ENCODE measurements around the gene SPATS2L.

Gene SPATS2L

DNA sequence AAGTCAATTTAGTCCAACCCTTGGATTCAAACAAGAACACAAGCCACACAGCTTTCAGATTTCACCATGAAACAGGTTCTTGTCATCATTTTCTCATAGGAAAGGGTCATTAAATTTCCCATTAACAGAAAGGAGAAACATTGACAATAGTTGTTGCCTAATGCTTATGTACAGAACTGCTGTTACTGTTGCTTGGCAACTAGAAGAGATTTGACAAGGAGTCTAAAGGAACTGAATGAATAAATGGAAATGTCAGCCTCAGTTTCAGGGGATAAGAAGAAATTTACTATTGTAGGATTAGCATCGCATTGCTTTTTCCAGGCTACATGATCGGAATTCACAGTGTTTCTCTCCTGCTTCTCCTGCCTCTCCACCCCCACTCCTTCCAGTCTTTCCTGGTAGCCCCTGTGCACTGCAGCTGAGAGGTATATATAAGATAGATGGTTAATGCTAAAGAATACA is 90.3 kb downstream of the SPATS2L start:
- DNase-seq (ENCODE audit: insufficient read length, low spot score) (no peak), FAIRE-seq (peak; percentile 27)
- TF ChIP-seq POLR2A (IDR thresholded peaks at IDR 0.05; ENCODE audit: low read depth, low read length) = no peak

DNA sequence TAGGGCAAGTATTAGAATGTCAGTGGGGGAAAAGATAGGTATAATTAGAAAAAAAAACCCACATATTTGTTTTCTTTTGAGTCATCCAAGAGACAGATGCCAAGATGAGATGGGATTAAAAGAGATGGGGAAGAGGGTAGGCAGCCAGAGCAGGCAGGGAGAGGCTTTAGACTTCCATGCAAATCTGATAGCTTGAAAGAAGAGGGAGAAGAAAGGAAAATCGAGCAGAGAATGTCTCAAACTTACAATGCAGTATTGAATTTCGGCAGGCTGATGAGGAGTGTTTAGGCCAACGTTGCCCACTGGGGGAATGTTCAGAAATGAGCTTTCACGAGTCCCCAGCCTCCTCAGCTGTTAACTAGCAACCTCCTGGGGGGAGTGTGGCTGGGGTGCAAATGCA is 91.3 kb downstream of the SPATS2L start:
- peak; percentile 78 for FAIRE-seq
- no peak for TF ChIP-seq POLR2A (IDR thresholded peaks at IDR 0.05; ENCODE audit: low read depth, low read length)

DNA sequence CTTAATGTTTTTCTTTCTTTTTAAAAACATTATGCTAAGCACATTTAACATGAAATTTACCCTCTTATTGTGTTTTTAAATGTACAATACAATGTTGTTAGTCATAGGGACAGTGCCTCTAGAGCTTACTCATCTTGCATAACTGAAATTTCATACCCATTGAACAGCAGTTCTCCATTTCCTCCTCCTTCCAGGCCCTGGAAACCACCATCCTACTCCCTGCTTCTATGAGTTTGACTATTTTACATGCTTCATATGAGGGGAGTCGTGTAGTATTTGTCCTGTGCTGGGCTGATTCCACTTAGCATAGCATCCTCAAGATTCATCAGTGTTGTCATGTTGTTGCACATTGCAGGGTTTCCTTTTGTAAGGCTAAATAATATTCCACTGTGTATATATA is 92.6 kb downstream of the SPATS2L start:
- DNase-seq (ENCODE audit: insufficient read length, low spot score) (no peak), FAIRE-seq (peak; percentile 78)
- no peak for TF ChIP-seq POLR2A (IDR thresholded peaks at IDR 0.05; ENCODE audit: low read depth, low read length)

More for the DNA sequence above, 91.3 kb downstream of the SPATS2L start:
- DNase-seq (ENCODE audit: insufficient read length, low spot score) = no peak

DNA sequence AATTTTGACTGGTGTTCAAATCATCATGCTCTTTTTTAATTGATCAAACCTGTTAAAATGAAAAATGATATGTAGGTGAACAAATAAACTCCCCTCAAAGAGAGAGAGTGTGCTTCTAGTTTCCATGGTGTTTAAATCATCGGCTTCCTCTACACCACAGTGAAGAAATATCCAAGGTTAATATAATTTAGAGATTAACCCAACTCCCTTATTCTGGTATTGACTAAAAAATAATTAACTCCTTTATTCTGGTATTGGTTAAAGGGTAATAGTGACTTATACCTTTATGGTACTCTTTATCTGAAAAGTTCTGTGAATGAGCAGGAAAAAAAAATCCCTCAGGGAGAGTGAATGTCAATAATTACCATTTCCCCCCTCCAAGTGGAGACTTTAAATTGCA is 93.1 kb downstream of the SPATS2L start:
- TF ChIP-seq POLR2A (IDR thresholded peaks at IDR 0.05; ENCODE audit: low read depth, low read length) = no peak
- FAIRE-seq = no peak

DNA sequence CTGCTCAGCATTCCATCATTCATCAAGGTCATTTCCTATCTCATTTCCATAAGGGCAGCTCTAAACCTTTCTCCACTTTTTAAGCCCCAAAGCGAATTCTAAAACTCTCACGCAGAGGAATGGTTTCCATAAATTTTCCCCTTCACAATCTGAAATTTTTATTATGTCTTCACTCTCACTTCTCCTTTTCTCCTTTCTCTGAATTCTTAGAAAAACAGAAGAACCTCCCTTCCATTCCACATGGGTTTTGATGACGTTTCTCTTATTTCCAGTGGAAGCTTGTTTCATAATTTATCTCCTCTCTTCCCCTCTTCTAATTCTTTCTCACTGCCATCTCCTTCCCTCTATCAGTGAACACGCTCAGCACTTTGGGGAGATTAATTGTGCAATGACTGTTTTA is 97.3 kb downstream of the SPATS2L start:
- no peak for FAIRE-seq
- DNase-seq (ENCODE audit: insufficient read length, low spot score) = no peak
- TF ChIP-seq POLR2A (IDR thresholded peaks at IDR 0.05; ENCODE audit: low read depth, low read length) = no peak

More for the DNA sequence above, 93.1 kb downstream of the SPATS2L start:
- no peak for DNase-seq (ENCODE audit: insufficient read length, low spot score)

DNA sequence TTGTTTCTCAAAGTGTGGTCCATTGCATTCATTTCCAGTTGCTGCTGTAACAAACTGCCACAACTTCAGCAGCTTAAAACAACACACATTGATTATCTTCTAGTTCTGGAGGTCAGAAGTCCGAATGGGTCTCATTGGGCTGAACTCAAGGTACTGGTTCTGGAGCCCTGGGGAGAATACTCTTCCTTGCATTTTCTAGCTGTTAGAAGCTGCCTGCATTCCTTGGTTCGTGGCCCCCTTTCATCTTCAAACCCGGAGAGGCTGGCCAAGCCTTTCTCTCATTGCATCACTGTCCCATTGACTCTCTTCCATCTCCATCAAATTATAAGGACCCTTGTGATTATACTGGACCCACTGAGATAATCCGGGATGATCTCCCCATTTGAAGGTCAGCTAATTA is 98.1 kb downstream of the SPATS2L start:
- FAIRE-seq (no peak), DNase-seq (ENCODE audit: insufficient read length, low spot score) (no peak)
- TF ChIP-seq POLR2A (IDR thresholded peaks at IDR 0.05; ENCODE audit: low read depth, low read length) = no peak

DNA sequence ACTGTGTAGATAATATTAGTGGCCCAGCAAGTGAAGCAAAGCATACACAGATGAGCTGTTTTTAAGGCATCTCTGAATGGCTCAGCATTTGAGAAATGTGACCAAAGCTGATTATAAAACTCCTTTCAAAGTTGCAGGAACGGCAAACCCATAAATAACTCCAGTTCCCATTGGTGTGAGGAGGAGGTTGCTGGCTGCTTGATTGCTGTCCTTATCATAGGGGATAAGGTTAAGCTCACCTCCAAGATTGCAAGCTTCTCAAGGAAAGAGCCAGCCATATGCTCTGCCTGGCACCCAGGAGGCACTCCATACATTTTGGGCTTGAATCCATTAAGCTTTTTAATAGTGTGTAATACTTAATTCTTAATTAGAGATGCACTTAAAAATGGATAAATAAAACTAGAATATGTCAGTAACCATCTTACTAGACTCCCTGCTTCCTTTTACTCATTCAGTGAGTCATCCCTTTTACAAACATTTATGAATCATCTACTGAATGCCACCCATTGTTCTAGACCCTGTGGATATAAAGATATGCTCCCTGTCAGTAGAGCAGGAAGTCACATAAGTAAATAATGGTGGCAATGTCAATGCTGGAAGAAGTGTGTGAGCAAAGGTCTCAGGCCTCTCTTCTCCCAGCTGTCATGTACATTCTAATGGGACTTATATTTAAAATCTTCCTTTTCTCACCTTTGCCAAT is 99.3 kb downstream of the SPATS2L start:
- TF ChIP-seq POLR2A (IDR thresholded peaks at IDR 0.05; ENCODE audit: low read depth, low read length) = no peak
- peak; percentile 69 for FAIRE-seq
- DNase-seq (ENCODE audit: insufficient read length, low spot score) = peak; percentile 26

DNA sequence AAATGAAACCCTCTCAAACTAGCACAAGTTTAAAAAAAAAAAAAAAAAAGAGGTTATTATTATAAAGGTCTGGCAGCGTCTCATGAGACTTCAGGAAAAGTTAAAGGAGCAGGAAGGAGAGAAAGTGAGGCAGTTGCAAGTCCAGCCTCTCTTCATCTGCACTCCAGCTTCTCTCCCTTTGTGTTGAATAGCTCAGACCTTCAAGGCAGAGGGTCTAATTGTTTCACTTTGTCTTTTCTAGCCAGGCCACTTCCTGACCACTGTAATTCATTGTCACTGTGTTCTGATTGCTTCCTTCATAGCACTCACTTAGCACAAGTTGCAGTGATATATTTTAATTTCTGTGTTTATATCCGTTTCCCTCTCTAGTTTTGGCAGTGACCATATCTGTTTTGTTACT is 99.9 kb downstream of the SPATS2L start:
- no peak for TF ChIP-seq POLR2A (IDR thresholded peaks at IDR 0.05; ENCODE audit: low read depth, low read length)
- no peak for DNase-seq (ENCODE audit: insufficient read length, low spot score)
- no peak for FAIRE-seq

DNA sequence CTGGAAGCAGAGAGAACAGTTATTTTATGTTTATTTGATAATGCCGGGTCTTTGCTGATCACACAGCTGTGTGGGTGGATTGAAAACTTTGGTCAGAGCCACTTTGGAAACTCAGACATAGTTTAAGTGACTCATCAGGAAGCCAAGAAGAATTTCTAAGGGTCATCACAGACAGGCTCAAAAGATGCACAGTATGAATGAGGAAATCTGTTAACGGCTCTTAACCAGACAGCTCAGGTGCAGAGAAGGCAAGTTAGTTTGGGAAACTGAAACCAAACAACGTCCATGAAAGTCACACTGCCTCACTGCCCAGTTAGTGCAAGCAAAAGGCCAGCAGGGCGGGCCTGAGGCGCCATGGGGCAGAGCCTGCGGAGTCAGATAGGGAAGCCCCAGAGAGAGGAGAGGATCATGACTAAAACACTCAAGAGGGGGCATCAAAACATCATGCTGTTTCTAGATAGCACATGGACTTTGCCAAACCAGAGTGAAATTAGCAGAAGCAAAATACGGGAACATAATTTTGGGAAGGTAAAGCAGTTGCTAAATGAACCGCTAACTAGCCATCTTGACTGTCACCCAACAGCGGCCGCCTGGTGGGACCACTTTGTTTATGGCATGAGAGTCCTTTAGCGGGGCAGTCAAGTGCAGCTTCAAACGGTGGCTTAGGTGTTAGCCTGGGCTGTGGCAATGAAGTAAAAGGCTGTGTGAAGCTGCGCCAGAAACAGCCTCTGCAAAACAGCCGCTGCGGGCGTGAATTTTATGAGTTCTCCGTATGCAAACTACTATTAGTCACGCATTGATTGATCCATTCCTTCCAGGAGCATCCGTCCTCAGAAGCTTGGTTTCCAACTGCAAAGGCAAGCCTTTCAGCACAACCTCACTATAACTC is 102.2 kb downstream of the SPATS2L start:
- FAIRE-seq (peak; percentile 86), DNase-seq (ENCODE audit: insufficient read length, low spot score) (peak; percentile 33)
- TF ChIP-seq POLR2A (IDR thresholded peaks at IDR 0.05; ENCODE audit: low read depth, low read length) = no peak

DNA sequence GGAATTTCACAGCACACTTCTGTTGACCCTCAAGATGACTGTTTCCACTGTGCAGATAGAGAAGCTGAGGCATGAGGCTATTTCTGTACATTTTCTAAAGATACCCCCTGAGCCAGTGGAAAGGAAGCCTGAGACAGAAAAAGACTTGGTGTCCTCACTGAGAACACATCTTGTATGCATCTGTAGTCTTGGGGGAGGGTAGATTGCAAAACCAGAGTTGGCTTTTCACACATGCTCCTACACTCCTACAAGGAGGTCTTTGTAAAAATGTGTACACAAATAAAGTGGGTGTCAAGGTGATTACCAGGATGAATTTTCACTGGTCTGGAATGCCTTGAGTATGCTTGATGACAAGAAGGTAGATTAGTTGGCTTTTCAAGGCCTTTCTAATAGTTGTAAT is 105.3 kb downstream of the SPATS2L start:
- no peak for TF ChIP-seq POLR2A (IDR thresholded peaks at IDR 0.05; ENCODE audit: low read depth, low read length)
- FAIRE-seq (no peak), DNase-seq (ENCODE audit: insufficient read length, low spot score) (no peak)

DNA sequence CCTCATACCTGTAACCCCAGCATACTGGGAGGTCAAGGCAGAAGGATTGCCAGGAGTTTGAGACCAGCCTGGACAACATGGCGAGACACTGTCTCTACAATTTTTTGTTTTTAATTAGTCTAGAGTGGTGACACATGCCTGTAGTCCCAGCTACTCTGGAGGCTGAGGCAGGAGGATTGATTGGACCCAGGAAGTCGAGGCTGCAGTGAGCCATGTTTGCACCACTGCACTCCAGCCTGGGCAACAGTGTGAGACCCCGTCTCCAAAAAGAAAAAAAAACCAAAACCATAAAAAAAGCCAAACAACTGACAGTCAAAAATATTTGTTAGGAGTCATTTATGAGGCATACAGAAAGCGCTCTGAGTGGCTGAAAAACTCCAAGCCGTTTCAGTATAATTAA is 107.9 kb downstream of the SPATS2L start:
- DNase-seq (ENCODE audit: insufficient read length, low spot score) (no peak), FAIRE-seq (no peak)
- no peak for TF ChIP-seq POLR2A (IDR thresholded peaks at IDR 0.05; ENCODE audit: low read depth, low read length)

DNA sequence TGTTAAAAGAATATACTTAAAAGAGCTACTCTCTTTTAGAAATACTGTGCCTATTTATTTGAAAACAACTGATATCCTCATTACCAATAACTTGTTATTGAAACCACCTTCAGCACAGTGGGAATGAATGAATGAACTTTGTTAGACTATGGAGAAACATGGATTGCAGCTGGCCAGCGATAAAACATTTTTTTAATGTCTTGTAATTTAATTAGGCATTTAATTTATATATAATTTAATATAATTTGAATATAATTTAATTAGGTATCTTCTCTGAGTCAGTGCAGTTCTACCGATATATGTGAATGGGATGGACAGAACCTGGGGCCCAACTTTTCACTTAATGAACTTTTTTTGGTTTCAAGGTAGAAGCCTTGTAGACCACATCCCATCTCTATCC is 109.0 kb downstream of the SPATS2L start:
- DNase-seq (ENCODE audit: insufficient read length, low spot score) = no peak
- no peak for TF ChIP-seq POLR2A (IDR thresholded peaks at IDR 0.05; ENCODE audit: low read depth, low read length)
- FAIRE-seq = no peak

DNA sequence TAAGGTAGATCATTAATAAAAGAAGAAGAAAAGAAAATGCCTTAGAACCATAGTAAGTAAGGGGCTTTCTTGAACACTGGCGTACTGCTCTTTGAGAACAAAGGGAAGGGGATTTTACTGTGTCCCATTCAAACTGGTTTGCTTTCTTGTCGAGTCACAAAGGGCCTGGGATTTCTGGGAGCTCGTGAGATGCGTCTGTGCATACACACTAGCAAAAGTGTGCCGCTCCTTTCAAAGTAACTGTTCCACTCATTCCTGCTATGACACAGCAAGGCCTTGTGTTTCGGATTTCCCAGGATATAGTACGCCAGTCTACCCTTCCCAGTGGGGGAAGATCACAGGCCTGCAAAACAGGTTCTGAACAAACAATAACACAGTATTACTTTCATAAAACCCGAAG is 110.4 kb downstream of the SPATS2L start:
- TF ChIP-seq POLR2A (IDR thresholded peaks at IDR 0.05; ENCODE audit: low read depth, low read length) = no peak
- DNase-seq (ENCODE audit: insufficient read length, low spot score) (no peak), FAIRE-seq (no peak)

DNA sequence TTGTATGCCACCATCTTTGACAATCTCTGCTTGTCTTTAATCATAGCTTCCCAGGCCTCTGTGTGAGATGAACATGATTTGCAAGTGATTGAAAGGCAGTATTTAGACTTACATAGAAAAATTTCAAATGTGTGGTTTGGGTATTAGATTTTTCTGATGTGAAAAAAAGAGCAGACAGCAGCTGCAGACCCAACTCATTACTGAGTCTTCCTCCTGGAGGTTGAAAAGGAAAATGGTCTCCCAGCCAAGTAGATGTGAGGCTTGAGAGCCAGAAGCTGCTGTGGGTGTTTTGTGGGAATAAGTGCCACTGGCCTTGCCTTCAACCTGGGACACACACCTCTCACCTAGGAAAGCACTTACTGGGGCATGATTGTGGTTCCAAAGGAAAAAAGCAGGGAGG is 110.9 kb downstream of the SPATS2L start:
- FAIRE-seq = no peak
- no peak for DNase-seq (ENCODE audit: insufficient read length, low spot score)
- TF ChIP-seq POLR2A (IDR thresholded peaks at IDR 0.05; ENCODE audit: low read depth, low read length) = no peak

DNA sequence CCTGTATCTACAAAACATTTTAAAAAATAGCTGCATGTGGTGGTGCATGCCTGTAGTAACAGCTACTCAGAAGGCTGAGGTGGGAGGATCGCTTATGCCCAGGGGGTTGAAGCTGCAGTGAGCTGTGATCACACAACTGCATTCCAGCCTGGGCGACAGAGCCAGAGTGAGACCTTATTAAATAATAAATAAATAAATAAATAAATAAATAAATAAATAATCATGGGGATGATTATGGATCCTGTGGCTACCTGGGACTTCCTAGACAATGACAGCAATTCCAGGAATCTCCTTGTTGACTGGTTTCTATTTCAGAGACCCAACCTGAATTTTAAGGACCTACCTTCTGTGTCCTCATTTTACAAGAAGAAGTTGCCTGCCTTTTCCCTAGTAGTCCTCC is 111.9 kb downstream of the SPATS2L start:
- DNase-seq (ENCODE audit: insufficient read length, low spot score) (no peak), FAIRE-seq (no peak)
- TF ChIP-seq POLR2A (IDR thresholded peaks at IDR 0.05; ENCODE audit: low read depth, low read length) = no peak

Measured in H54 (cell line).